Suprapubic skin (tissue), 4 donors: ENCODE results near the gene EPN1.

Experiments used
- CTCF ChIP-seq, 2 donors: fragments of 200-600 bp in 1 of 2; fragments of 450-650 bp in 1 of 2; sonication (generic) in 1 of 2; IDR thresholded peaks; one replicate each; pipeline ENCODE4 v1.5.1; 2016 to 2019; ENCODE audit warnings: antibody characterized with exemption in 2 of 2, mild to moderate bottlenecking in 1 of 2, moderate library complexity in 1 of 2
- EP300 ChIP-seq: sonication (generic); formaldehyde crosslinking; IDR thresholded peaks from one replicate; pipeline ENCODE4 v1.6.1; 2017; ENCODE audit warnings: antibody characterized with exemption
- POLR2A ChIP-seq, 2 donors: fragments of 450-650 bp; IDR thresholded peaks; one replicate each; pipeline ENCODE4 v1.6.1; 2017; ENCODE audit warnings: antibody characterized with exemption in 2 of 2, mild to moderate bottlenecking in 2 of 2, moderate library complexity in 2 of 2
- POLR2AphosphoS5 ChIP-seq, 3 donors: sonication (generic); formaldehyde crosslinking; IDR thresholded peaks; one replicate each; pipeline ENCODE4 v1.6.1; 2017; ENCODE audit warnings: antibody characterized with exemption in 3 of 3

- no peak for TF ChIP-seq CTCF (IDR thresholded peaks at IDR 0.05)
- TF ChIP-seq EP300: no peak
- no peak for TF ChIP-seq POLR2A (IDR thresholded peaks at IDR 0.05)
- no peak for TF ChIP-seq POLR2AphosphoS5 (IDR thresholded peaks at IDR 0.05)
Observed at GRCh38 chr19:55645512-55645881, 29.5 kb upstream of the EPN1 start.
